ENCODE data around the gene FAM135A. TPM values are rescaled to one million over a fixed set of nuclear protein-coding genes. Genes with fewer than 3 reads are reported as not detected.

The FAM135A gene
- total and polyA plus RNA-seq, 10 of the 15 experiments (the other 5 are each of a cell fraction or from before 2014, with no cell fraction given) = 3.9 to 24.5 (median 13.7) TPM

DNA sequence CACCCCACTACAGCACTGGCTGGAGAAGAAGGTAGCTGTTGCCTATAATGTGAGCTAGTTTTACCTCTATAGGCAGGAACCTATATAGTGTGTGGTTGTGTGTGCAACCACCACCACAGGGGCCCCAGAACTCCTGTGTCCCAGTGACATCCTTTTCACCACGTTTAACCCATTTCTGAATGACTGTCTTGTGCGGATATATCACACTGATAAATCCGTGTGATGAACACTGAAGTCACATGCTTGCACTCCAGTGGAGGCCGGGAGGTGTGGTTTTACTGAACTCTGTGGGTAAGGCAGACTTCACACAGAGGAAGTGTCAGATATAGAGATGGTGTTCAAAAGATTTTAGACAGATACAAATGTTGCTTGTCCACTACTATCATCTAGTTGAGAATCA lies 185.9 kb downstream of the FAM135A start:
- H3K27ac ChIP-seq (ENCODE audit: control insufficient read depth, insufficient read depth) = no peak overlapping the region
- CTCF ChIA-PET = interaction anchor here (0.7 to 1.0 kb wide), 2 partner anchors 25 to 356 kb away, joined by 3 to 4 read pairs; no protein-coding TSS in a partner anchor
- DNase-seq (ENCODE audit: low read depth, low spot score) (no peak), ATAC-seq (no peak), FAIRE-seq (no peak)
- TF ChIP-seq RAD21 (IDR thresholded peaks at IDR 0.05; ENCODE audit: insufficient read depth, low read depth, low read length) (no peak), HDGF (IDR thresholded peaks at IDR 0.05) (no peak), SMC3 (IDR thresholded peaks at IDR 0.05; ENCODE audit: borderline replicate concordance, low read length) (no peak)
- no peak overlapping the region for H3K4me2 ChIP-seq (ENCODE audit: control insufficient read depth, insufficient read depth)
- H3K36me3 ChIP-seq (ENCODE audit: control insufficient read depth in 2 of 2, insufficient read depth in 2 of 2, low read length in 1 of 2) = no peaks in the 10 kb centered on the region
- SMC1A ChIA-PET (ENCODE audit: uncharacterized antibody, unreplicated experiment) = interaction anchor here (0.7 kb wide), 2 partner anchors 9 to 68 kb away, joined by 3 to 4 read pairs; no protein-coding TSS in a partner anchor
- RAD21 ChIA-PET (ENCODE audit: unreplicated experiment) = no interaction called here
- H3K9me3 ChIP-seq (replicated peaks; ENCODE audit: control insufficient read depth, insufficient read depth, low read length) = no peaks in the 10 kb centered on the region; the same call in 2 of the 3 replicates
- no peaks in the 10 kb centered on the region for H4K20me1 ChIP-seq (ENCODE audit: control insufficient read depth, insufficient read depth)
- BruUV-seq (replicated peaks) = no TSS peak
- H3K27me3 ChIP-seq (replicated peaks in 1 of 2; ENCODE audit: control insufficient read depth in 2 of 2, insufficient read depth in 2 of 2, low read length in 1 of 2) = no peaks in the 10 kb centered on the region
- no peak overlapping the region for H3K4me3 ChIP-seq
- H2AFZ ChIP-seq (ENCODE audit: control insufficient read depth, low read depth, low read length) = no peak overlapping the region
- no peaks in the 10 kb centered on the region for H3K4me1 ChIP-seq (ENCODE audit: control insufficient read depth, insufficient read depth, low read length)
- WGBS (ENCODE audit: insufficient coverage, insufficient replicate concordance, low lambda C conversion rate, missing lambda C conversion rate) = 89% methylated on average over 4 of the region's 4 CpGs
- intact Hi-C loops (cut with micrococcal nuclease; ENCODE audit: unreplicated experiment) = no loop called here
- H3K9ac ChIP-seq (ENCODE audit: control insufficient read depth, insufficient read depth, low read length) = no peak overlapping the region
- no peaks in the 10 kb centered on the region for H3K79me2 ChIP-seq (ENCODE audit: control insufficient read depth, insufficient read depth, low read length)
- POLR2A ChIA-PET = no interaction called here
- in situ Hi-C loops (cut with MboI) = no loop called here

DNA sequence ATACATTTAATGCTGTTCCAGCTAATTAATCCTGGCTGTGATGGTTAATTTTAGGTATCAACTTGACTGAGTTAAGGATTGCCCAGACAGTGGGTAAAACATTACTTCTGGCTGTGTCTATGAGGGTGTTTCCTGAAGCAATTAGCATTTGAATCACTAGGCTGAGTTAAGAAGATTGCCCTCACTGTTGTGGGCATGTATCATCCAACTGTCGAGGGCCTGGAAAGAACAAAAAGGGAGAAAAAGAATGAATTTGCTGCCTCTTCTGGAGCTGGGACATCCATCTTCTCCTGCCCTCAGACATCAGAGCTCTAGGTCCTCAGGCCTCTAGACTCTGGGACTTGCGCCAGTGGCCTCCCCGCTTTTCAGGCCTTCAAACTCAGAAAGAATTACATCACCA lies 187.7 kb downstream of the FAM135A start:
- no peaks in the 10 kb centered on the region for H3K27me3 ChIP-seq (replicated peaks in 1 of 2; ENCODE audit: control insufficient read depth in 2 of 2, insufficient read depth in 2 of 2, low read length in 1 of 2)
- ATAC-seq (no peak), FAIRE-seq (no peak), DNase-seq (ENCODE audit: low read depth, low spot score) (no peak)
- no peaks in the 10 kb centered on the region for H3K79me2 ChIP-seq (ENCODE audit: control insufficient read depth, insufficient read depth, low read length)
- intact Hi-C loops (cut with micrococcal nuclease; ENCODE audit: unreplicated experiment) = no loop called here
- no TSS peak for BruUV-seq (replicated peaks)
- POLR2A ChIA-PET = no interaction called here
- no peak overlapping the region for H3K4me3 ChIP-seq
- TF ChIP-seq CHD2 (IDR thresholded peaks at IDR 0.05; ENCODE audit: borderline replicate concordance, low read depth, low read length) = no peak
- TF ChIP-seq RFX5 (IDR thresholded peaks at IDR 0.05; ENCODE audit: low read depth, low read length) = no peak
- TF ChIP-seq POLR2A (IDR thresholded peaks at IDR 0.05; ENCODE audit: low read depth, low read length) = no peak
- TF ChIP-seq KAT2A (conservative IDR thresholded peaks at IDR 0.05; ENCODE audit: control insufficient read depth, low read depth, low read length) = no peak
- no peak for TF ChIP-seq HDAC2 (IDR thresholded peaks at IDR 0.05)
- TF ChIP-seq ZNF24 (IDR thresholded peaks at IDR 0.05) = no peak
- no peak for TF ChIP-seq IRF4 (IDR thresholded peaks at IDR 0.05; ENCODE audit: low read depth, low read length)
- no peak for TF ChIP-seq MTA3 (IDR thresholded peaks at IDR 0.05; ENCODE audit: borderline replicate concordance, low read length)
- no peak for TF ChIP-seq NFIC (IDR thresholded peaks at IDR 0.05; ENCODE audit: low read depth, low read length)
- no peak for TF ChIP-seq YY1 (IDR thresholded peaks at IDR 0.05; ENCODE audit: low read depth, low read length)
- no peak for TF ChIP-seq TCF12 (IDR thresholded peaks at IDR 0.05; ENCODE audit: low read depth, low read length)
- no peaks in the 10 kb centered on the region for H3K36me3 ChIP-seq (ENCODE audit: control insufficient read depth in 2 of 2, insufficient read depth in 2 of 2, low read length in 1 of 2)
- CTCF ChIA-PET = interaction anchor here (0.9 kb wide), 2 partner anchors 18 to 80 kb away, joined by 3 read pairs; no protein-coding TSS in a partner anchor
- SMC1A ChIA-PET (ENCODE audit: uncharacterized antibody, unreplicated experiment) = interaction anchor here (1.0 to 1.6 kb wide), 2 partner anchors 12 to 64 kb away, joined by 3 read pairs; no protein-coding TSS in a partner anchor
- no peaks in the 10 kb centered on the region; the same call in 2 of the 3 replicates for H3K9me3 ChIP-seq (replicated peaks; ENCODE audit: control insufficient read depth, insufficient read depth, low read length)
- no peak overlapping the region for H3K9ac ChIP-seq (ENCODE audit: control insufficient read depth, insufficient read depth, low read length)
- H3K4me1 ChIP-seq (ENCODE audit: control insufficient read depth, insufficient read depth, low read length) = no peaks in the 10 kb centered on the region
- H3K4me2 ChIP-seq (ENCODE audit: control insufficient read depth, insufficient read depth) = no peak overlapping the region
- no peaks in the 10 kb centered on the region for H4K20me1 ChIP-seq (ENCODE audit: control insufficient read depth, insufficient read depth)
- in situ Hi-C loops (cut with MboI) = no loop called here
- 67% methylated on average over 3 of the region's 3 CpGs for WGBS (ENCODE audit: insufficient coverage, insufficient replicate concordance, low lambda C conversion rate, missing lambda C conversion rate)
- RAD21 ChIA-PET (ENCODE audit: unreplicated experiment) = interaction anchor here (0.6 kb wide), 1 partner anchor 212 kb away, joined by 3 read pairs; no protein-coding TSS in a partner anchor
- no peak overlapping the region for H2AFZ ChIP-seq (ENCODE audit: control insufficient read depth, low read depth, low read length)
- H3K27ac ChIP-seq (ENCODE audit: control insufficient read depth, insufficient read depth) = no peak overlapping the region

All from GM12878 (cell line).